Stimulated activated CD4-positive, alpha-beta T cell treated with anti-CD3 and anti-CD28 coated beads, TNF-alpha, amount 100 ng/mL, for 1 hour (primary cell): Measurements from ENCODE around the gene PEX5L.

ENCODE experiments used
- DNase-seq, 3 donors: peaks; one replicate each; pipeline ENCODE4 v3.0.0-alpha.2; 2020; ENCODE audit warnings: low read depth in 3 of 3, low spot score in 1 of 3

The PEX5L gene

DNA sequence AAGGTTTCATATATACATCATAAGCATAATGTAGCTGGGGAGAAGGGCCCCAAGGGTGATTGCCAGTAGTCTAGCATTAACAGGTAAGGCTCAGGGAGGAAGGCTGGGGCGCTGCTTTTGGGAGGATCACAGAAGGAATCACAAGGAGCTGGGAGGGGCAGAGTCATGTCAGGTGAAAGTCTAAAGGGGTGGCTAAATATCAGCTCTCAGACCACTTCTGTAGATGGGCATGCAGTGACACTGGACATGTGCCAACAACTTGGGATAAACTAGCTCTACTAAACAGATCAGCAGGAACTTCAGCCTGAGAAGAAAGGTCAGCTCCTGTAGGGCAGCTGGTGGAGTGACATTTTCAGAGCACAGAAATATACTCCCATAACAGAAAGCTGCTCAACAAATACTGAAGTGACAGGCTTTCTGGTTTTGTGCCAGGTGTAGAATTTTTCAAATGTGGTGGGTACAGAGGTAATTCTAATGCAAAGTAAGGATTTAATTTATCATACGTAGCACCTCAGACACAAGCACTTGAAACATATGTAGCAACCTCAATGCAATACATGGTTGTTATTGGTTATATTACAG, 79.4 kb downstream of the PEX5L start:
- DNase-seq = no peak

GRCh38 chr3:179956416-179956830, 80.3 kb downstream of the PEX5L start:
- no peak for DNase-seq

- DNase-seq = no peak
Measured at GRCh38 chr3:179955809-179956208, 80.9 kb downstream of the PEX5L start.

DNA sequence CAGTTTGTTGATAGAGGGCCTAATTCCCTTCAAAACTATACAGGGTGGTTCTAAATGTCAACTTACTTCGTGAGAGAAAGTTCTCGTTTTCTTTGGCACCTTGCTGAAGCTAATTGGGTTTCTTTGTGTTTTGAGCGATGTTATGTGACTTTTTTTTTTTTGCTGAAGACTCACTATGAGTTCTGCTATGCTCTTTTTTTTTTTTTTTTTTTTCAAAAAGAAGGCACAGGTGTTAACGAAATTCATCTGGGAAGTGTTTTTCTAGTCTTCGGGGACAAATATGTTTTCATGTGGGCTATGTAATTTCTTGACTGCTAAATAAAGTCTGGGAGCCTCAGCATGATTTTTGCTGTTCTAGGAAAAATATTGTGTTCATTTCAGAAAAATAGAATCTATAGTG, 81.5 kb downstream of the PEX5L start:
- DNase-seq = no peak

DNA sequence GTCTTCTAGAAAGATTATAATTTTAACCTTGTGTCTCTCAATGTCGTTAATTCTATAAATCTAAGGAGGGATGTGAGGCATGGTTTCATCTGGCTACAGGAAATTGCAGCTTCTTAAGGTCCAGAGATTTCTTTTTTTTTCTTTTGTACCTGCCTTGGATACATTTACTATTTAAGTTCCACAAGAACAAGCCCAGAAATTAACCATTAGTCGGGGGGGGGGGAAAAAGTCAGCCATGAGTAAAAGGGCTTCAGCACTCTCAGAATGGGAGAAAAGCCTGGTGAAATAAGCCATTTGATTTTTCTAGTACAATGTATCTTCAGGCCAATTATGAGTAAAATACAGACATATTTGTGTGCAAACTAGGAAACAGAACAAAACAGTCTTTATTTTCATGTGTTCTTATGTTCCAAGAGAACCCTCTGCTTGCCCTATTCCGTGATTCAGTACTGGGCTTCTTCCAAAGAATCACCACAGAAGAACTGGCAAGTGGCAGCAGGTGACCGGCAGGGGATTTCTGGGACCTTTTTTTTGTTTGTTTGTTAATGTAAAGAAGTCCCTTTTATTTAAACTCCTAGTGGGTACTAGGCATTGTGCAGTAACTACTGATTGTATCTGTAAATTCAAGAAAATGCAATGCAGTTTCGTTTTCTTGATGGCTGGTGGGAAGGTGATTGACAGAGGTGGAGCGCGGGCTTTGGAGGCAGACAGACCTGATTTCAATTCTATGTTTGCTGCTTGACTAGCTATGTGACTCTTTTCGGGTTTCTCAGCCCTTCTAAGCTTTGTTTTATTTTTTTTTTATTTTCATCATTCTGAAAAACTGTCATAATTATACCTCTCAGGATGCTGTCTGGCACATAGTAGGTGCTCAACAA, 82.5 kb downstream of the PEX5L start:
- DNase-seq = no peak

GRCh38 chr3:179950840-179951239, 85.9 kb downstream of the PEX5L start:
- DNase-seq = no peak

DNA sequence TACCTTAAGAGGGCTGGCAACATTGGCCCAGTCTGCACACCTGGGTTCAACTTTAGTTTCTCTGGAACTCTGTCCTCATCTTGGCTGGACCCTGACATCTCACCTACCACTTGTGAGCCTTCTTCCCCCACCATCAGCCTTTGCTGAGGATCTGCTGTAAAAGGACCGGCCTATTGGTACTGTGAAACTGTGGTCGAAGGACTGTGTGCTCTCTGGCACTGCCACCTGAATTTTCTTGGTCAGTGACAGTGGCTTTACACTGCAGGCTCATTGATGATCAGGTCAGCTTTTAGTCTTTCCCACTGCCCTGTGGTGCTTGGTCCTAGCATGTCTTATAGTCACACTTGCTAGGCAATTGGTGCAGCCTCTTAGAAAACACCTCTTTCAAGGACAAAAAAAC, 86.9 kb downstream of the PEX5L start:
- no peak for DNase-seq

GRCh38 chr3:179949412-179949811, 87.3 kb downstream of the PEX5L start:
- DNase-seq = no peak

DNA sequence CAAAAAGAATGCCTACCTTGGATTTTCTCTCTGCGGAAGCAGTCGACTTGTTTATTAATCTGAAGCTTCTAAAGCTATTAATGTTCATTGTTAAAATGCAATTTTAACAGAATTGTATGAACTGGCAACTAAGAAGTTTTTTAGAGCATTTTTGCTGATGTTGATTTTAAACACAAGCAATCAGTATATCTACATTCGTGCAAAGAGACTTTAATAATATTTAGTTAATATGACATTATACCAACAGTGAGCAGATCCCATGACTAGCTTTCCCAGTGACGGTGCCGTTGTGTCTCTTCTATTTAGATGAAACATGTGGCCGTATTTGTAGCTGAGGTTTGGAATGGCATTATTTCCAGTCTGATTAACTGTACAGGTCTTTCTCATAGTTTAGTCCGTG, 88.0 kb downstream of the PEX5L start:
- no peak for DNase-seq

DNA sequence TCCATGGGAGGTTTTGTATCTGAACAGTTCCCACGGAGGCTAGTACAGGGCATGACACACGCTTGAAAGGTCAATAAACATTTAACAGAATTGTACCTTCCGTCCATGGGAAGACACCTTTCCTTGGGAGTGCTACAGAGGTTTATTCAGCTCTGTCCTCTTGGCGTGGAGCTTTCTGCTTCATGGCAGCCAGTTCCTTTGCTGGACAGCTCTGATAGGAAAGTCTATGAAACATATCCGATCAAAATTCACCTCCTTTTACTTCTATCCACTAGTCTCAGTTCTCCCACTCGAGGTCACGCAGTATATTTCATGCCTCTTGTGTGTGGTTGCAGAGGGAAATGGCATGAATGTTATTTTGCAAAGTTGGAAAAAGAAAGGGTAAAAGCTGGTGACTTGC, 91.2 kb downstream of the PEX5L start:
- DNase-seq = no peak

DNA sequence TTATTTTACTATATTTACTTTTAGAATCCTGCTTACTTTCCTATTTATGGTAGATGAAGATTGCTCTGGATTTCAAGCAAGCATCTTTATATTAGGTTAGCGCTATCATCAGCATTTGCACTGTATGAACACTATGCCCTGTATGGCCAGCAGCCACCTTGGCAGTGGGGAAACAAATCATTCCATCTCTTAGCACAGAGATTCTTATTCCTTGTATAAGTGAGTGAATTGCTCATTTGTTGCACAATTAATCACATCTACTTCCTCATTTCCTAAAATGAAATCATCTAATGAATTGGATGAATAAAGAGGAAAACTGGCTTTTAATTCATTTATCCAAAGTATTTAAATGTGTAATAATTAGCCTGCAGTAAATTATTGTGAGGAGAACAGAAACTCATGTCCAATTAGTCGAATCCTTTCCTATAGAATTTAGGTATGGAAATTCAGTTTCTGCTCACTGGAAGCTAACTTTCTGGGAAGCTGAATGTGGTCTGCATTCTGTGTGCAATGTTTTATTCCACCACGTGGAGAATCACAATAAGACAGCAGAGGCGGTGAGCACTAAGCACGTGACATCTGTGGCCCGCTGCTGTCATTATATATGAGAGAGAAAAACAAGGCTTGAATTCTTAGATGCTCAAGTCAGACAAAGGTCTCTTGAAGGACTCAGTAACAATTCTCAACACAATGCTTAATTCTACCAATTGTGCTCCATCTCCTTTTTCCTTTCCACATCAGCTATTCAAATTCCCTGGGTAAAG, 93.4 kb downstream of the PEX5L start:
- DNase-seq = no peak

- no peak for DNase-seq
Measured at GRCh38 chr3:179942553-179943075, 94.1 kb downstream of the PEX5L start.

DNA sequence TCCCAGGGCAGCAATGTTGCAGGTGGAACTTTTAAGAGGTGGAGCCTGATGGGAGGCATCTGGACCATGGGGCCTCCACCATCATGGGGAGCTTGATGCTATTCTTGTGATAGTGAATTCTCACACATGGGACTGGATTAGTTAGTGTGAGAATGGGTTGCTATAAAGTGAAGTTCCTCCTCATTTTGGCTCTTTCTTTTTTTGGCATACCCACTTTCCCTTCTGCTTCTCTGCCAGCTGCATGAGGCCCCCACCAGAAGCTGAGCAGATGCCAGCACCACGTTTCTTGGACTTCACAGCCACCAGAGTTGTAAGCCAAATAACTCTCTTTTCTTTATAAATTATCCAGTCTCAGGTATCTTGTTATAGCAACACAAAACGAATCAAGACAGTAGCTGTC, 101.0 kb downstream of the PEX5L start:
- no peak for DNase-seq

GRCh38 chr3:179933914-179934313, 102.8 kb downstream of the PEX5L start:
- no peak for DNase-seq

- DNase-seq = no peak
Measured at GRCh38 chr3:179933080-179933479, 103.7 kb downstream of the PEX5L start.

DNA sequence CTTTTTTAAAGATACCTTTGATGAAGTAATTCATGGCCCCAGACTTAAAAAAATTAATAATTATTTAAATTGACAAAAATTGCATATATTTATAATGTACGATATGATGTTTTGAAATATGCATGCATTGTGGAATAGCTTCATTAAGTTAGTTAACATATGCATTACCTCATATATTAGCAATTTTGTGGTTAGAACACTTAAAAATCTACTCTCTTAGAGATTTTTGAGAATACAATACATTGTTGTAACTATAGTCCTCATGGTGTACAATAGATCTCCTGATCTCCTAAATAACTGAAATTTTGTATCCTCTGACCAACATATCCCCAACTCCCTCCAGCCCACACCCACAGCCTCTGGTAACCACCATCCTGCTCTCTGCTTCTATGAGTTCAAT, 104.1 kb downstream of the PEX5L start:
- no peak for DNase-seq

- peak in 1 of 3 donors; percentile 3 for DNase-seq
Measured at GRCh38 chr3:179929091-179929529, 107.6 kb downstream of the PEX5L start.

DNA sequence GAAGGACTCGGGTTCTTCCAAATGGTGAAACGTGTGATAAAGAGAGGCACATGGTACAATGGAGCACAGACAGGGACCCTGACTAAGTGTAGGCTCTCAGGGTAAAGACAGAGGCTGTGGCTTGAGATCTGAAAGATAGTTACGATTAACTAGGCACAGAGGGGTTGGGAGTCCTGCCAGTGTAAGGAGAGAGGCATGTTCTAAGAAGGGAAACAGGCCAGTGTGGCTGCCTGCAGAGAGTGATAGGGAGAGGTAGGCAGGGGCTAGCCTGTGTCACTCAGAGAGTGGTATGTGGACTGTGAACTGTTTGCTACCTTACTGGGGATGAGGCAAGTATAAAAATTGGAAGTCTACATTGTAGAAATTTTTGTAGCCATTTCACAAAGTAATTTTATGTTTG, 109.5 kb downstream of the PEX5L start:
- no peak for DNase-seq

- no peak for DNase-seq
Measured at GRCh38 chr3:179921951-179922350, 114.8 kb downstream of the PEX5L start.

- no peak for DNase-seq
Measured at GRCh38 chr3:179921500-179921899, 115.2 kb downstream of the PEX5L start.

GRCh38 chr3:179907784-179908482, 128.8 kb downstream of the PEX5L start:
- no peak for DNase-seq
